ENCODE results near the gene TSPAN17.

- no peak for TF ChIP-seq CTCF (IDR thresholded peaks at IDR 0.05; ENCODE audit: low read depth, low read length)
- no peak for TF ChIP-seq EZH2phosphoT487 (IDR thresholded peaks at IDR 0.05; ENCODE audit: low read depth)
Measured at GRCh38 chr5:176693477-176693851, 46.2 kb downstream of the TSPAN17 start.
